CD4-positive, alpha-beta T cell (primary cell): ENCODE data around the gene GRK5. TPM values are rescaled to one million over a fixed set of nuclear protein-coding genes. Genes with fewer than 3 reads are reported as not detected.

Experiments used
- ATAC-seq: fragments of 200-7000 bp; cut with Tn5 transposase; one replicate; pipeline ENCODE4 v1.10.0; 2022; ENCODE audit warnings: mild to moderate bottlenecking; ENCODE audit not compliant: poor library complexity
- CTCF ChIA-PET: fragments of 350-600 bp; sonication (Branson Sonifier 250); formaldehyde crosslinking; loops from one replicate; lab custom pipeline; 2021; ENCODE audit warnings: antibody characterized with exemption, inconsistent platforms; lab: Charles Lee
- POLR2A ChIA-PET: fragments of 350-600 bp; sonication (Branson Sonifier 250); formaldehyde crosslinking; loops from one replicate; lab custom pipeline; 2021; ENCODE audit warnings: antibody characterized with exemption, inconsistent platforms; lab: Charles Lee
- DNase-seq, 14 experiments: peaks; one replicate each; pipeline ENCODE4 v3.0.0-alpha.2; 2013 to 2020; ENCODE audit warnings: mixed read lengths in 2 of 14
- H3K27ac ChIP-seq, 2 donors: one replicate each; pipeline versions ENCODE4 v1.5.1 to v1.7.0; 2013; ENCODE audit warnings: low read length in 2 of 2, low read depth in 1 of 2, mild to moderate bottlenecking in 1 of 2
- H3K27me3 ChIP-seq, 2 experiments: 1 replicate in 1 of 2; 2 replicates in 1 of 2; pipeline versions ENCODE4 v1.6.1 to v1.7.0; 2013; ENCODE audit warnings: low read length in 2 of 2, control low read depth in 1 of 2, mild to moderate bottlenecking in 1 of 2, moderate library complexity in 1 of 2; ENCODE audit not compliant: insufficient read depth in 2 of 2, control insufficient read depth in 1 of 2
- H3K36me3 ChIP-seq: one replicate; pipeline ENCODE4 v1.6.1; 2013; ENCODE audit warnings: low read length, control low read depth; ENCODE audit not compliant: insufficient read depth
- H3K4me1 ChIP-seq: one replicate; pipeline ENCODE4 v1.6.1; 2013; ENCODE audit warnings: low read length, control low read depth; ENCODE audit not compliant: insufficient read depth
- H3K4me3 ChIP-seq: one replicate; pipeline ENCODE4 v1.5.1; 2013; ENCODE audit warnings: mild to moderate bottlenecking, low read length, moderate library complexity
- H3K9me3 ChIP-seq, 2 experiments: 1 replicate in 1 of 2; 2 replicates in 1 of 2; pipeline versions ENCODE4 v1.6.1 to v1.7.0; 2013; ENCODE audit warnings: low read length in 2 of 2, mild to moderate bottlenecking in 2 of 2, control low read depth in 1 of 2, moderate library complexity in 1 of 2; ENCODE audit not compliant: control insufficient read depth in 1 of 2, insufficient read depth in 1 of 2
- H3K27ac Mint-ChIP-seq: one replicate; pipeline ENCODE4 v1.8.0; 2020; ENCODE audit warnings: mixed read lengths
- H3K27me3 Mint-ChIP-seq: one replicate; pipeline ENCODE4 v1.8.0; 2021; ENCODE audit warnings: mixed read lengths
- H3K36me3 Mint-ChIP-seq: one replicate; pipeline ENCODE4 v1.8.0; 2021; ENCODE audit warnings: low read depth, mixed read lengths
- H3K4me1 Mint-ChIP-seq: one replicate; pipeline ENCODE4 v1.8.0; 2021; ENCODE audit warnings: low read depth, mixed read lengths
- H3K4me3 Mint-ChIP-seq: one replicate; pipeline ENCODE4 v1.8.0; 2020; ENCODE audit warnings: mild to moderate bottlenecking, mixed read lengths
- H3K9me3 Mint-ChIP-seq: one replicate; pipeline ENCODE4 v1.8.0; 2020; ENCODE audit warnings: mixed read lengths
- intact Hi-C, 2 experiments: fragments of 100-400 bp; cut with DNase I in 1 of 2; cut with micrococcal nuclease in 1 of 2; formaldehyde crosslinking; loops; one replicate each; pipeline versions ENCODE4 v1.15.1 to v1.9.0; 2023 to 2025; cut with DNase I, micrococcal nuclease
- total RNA-seq, 174 experiments: library from RNA in 2 of 174; stranded (reverse) in 2 of 174; gene quantifications; one replicate each; pipeline ENCODE4 v1.2.3 and lab custom pipeline; 2021 to 2026
- TF ChIP-seq, protein P1 (sequence below): fragments of 200-600 bp; IDR thresholded peaks from one replicate; pipeline ENCODE4 v1.8.0; 2022; ENCODE audit warnings: antibody characterized with exemption, mild to moderate bottlenecking

Gene GRK5
- total RNA-seq, 2 experiments from 2014 or later, result 19.2 to 20.8 TPM

DNA sequence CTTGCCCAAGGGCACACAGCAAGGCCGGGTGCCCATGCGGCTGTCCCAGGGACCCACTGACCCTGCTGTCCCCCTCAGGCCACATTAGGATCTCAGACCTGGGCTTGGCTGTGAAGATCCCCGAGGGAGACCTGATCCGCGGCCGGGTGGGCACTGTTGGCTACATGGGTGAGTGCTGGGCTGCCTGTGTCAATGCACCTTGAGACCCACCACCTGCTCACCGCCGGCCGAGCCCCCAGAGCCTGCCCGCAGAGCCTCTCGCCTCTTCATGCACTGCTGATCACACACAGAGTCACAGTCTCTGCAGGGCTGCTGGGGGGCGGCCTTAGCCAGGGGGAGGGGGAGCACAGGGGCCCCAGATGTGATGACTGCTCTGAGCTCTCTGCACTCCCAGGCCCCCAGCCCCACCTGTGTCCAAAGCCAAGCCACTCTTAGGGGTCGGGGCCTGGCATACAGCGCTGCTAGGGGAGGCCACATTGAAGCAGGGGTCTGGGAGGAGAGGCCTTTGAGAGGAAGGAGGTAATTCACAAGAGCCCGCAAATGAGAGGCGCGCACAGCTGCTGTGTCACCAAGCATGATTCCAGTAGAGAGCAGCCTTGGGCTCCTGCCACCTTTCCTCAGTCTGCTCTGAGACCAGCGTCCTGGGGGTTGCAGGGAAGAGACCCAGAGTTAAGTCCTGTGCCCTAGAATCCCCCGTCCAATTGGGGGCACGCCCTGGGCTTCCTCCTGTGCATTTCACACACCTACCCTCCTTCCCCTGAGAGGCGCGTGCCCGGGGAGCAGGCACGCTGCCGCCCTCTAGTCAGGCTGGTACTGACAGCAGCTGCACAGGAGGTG lies 234.8 kb downstream of the GRK5 start:
- POLR2A ChIA-PET, result no interaction called here
- H3K4me1 Mint-ChIP-seq, result peaks cover 20% of the 10 kb centered on the region
- Histone ChIP-seq H3K27ac (no peak overlapping the region), H3K4me3 (no peak overlapping the region), H3K4me1 (peaks cover 9% of the 10 kb centered on the region), H3K9me3 (peaks cover 0 to 8% of the 10 kb centered on the region in 2 experiments), H3K36me3 (peaks cover 9% of the 10 kb centered on the region), H3K27me3 (no peaks in the 10 kb centered on the region)
- no peaks in the 10 kb centered on the region for H3K9me3 Mint-ChIP-seq
- DNase-seq (peak in 1 of 14 experiments; percentile 20), ATAC-seq (peak; percentile 31)
- no peak overlapping the region for H3K4me3 Mint-ChIP-seq
- intact Hi-C loops, result no loop called here
- H3K27ac Mint-ChIP-seq, result no peak overlapping the region
- H3K36me3 Mint-ChIP-seq, result peaks cover 15% of the 10 kb centered on the region
- CTCF ChIA-PET, result interaction anchor here (1.2 to 4.2 kb wide), 2 partner anchors 96 to 236 kb away, joined by 3 to 46 read pairs; partner anchors contain the start of gene GRK5
- TF ChIP-seq, protein P1, sequence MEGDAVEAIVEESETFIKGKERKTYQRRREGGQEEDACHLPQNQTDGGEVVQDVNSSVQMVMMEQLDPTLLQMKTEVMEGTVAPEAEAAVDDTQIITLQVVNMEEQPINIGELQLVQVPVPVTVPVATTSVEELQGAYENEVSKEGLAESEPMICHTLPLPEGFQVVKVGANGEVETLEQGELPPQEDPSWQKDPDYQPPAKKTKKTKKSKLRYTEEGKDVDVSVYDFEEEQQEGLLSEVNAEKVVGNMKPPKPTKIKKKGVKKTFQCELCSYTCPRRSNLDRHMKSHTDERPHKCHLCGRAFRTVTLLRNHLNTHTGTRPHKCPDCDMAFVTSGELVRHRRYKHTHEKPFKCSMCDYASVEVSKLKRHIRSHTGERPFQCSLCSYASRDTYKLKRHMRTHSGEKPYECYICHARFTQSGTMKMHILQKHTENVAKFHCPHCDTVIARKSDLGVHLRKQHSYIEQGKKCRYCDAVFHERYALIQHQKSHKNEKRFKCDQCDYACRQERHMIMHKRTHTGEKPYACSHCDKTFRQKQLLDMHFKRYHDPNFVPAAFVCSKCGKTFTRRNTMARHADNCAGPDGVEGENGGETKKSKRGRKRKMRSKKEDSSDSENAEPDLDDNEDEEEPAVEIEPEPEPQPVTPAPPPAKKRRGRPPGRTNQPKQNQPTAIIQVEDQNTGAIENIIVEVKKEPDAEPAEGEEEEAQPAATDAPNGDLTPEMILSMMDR, result no peak
- H3K27me3 Mint-ChIP-seq, result no peaks in the 10 kb centered on the region

DNA sequence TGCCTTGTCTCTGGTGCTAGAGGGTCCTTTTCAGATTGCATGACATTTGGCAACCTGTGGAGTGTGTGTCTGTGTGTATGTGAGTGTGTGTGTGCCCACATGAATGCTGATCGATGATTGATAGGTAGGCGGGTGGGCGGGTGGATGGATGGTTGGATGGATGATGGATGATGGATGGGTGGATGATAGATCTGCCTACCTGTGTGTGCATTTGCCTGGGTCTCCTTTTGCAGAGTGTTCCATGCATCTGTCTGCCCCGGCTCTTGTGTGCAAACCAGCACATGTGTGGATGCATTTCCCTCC lies 235.3 kb downstream of the GRK5 start:
- no peak overlapping the region for H3K4me3 Mint-ChIP-seq
- TF ChIP-seq, protein P1, result no peak
- no peak overlapping the region for H3K27ac Mint-ChIP-seq

DNA sequence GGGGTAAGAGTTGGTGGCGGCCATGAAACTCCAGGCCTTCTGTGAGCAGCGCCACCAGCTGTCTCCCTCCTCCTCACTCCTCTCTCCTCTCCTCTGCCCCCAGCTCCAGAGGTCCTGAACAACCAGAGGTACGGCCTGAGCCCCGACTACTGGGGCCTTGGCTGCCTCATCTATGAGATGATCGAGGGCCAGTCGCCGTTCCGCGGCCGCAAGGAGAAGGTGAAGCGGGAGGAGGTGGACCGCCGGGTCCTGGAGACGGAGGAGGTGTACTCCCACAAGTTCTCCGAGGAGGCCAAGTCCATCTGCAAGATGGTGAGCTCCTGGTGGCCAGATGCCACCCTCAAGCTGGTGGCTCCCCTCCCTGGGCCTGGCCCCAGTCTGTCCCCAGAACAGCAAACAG lies 236.1 kb downstream of the GRK5 start:
- POLR2A ChIA-PET, result interaction anchor here (1.0 kb wide), 1 partner anchor 35 kb away, joined by 3 read pairs; no protein-coding TSS in a partner anchor
- Mint-ChIP-seq H3K4me1 (peaks cover 20% of the 10 kb centered on the region), H3K27ac (no peak overlapping the region), H3K9me3 (no peaks in the 10 kb centered on the region), H3K4me3 (no peak overlapping the region), H3K36me3 (peaks cover 5% of the 10 kb centered on the region), H3K27me3 (no peaks in the 10 kb centered on the region)
- H3K9me3 ChIP-seq, result peaks cover 0 to 8% of the 10 kb centered on the region in 2 experiments
- DNase-seq (no peak), ATAC-seq (no peak)
- peaks cover 19% of the 10 kb centered on the region for H3K36me3 ChIP-seq
- no peaks in the 10 kb centered on the region for H3K27me3 ChIP-seq
- no peak overlapping the region for H3K4me3 ChIP-seq
- CTCF ChIA-PET, result interaction anchor here (1.2 to 4.2 kb wide), 2 partner anchors 95 to 237 kb away, joined by 3 to 46 read pairs; partner anchors contain the start of gene GRK5
- TF ChIP-seq, protein P1, result no peak
- H3K4me1 ChIP-seq, result peaks cover 9% of the 10 kb centered on the region
- intact Hi-C loops, result no loop called here
- no peak overlapping the region for H3K27ac ChIP-seq

More for the DNA sequence above, 235.3 kb downstream of the GRK5 start:
- CTCF ChIA-PET, result interaction anchor here (1.2 to 4.2 kb wide), 2 partner anchors 95 to 237 kb away, joined by 3 to 46 read pairs; partner anchors contain the start of gene GRK5
- Mint-ChIP-seq H3K27me3 (no peaks in the 10 kb centered on the region), H3K4me1 (peaks cover 20% of the 10 kb centered on the region), H3K9me3 (no peaks in the 10 kb centered on the region), H3K36me3 (peaks cover 9% of the 10 kb centered on the region)
- Histone ChIP-seq H3K9me3 (peaks cover 0 to 8% of the 10 kb centered on the region in 2 experiments), H3K27ac (no peak overlapping the region), H3K4me3 (no peak overlapping the region), H3K4me1 (peaks cover 9% of the 10 kb centered on the region), H3K36me3 (peaks cover 12% of the 10 kb centered on the region), H3K27me3 (no peaks in the 10 kb centered on the region)
- ATAC-seq, result no peak
- POLR2A ChIA-PET, result interaction anchor here (1.0 kb wide), 1 partner anchor 36 kb away, joined by 3 read pairs; no protein-coding TSS in a partner anchor
- intact Hi-C loops, result no loop called here
- DNase-seq, result no peak
